Left ventricle myocardium inferior (tissue), 1 donor: ENCODE measurements around the gene THADA. TPM values are rescaled to one million over a fixed set of nuclear protein-coding genes. Genes with fewer than 3 reads are reported as not detected.

Source experiments
- DNase-seq: peaks from one replicate; pipeline ENCODE4 v3.0.0-alpha.2; 2020
- H3K27ac ChIP-seq: fragments of 200-600 bp; replicated peaks from 2 replicates; pipeline ENCODE4 v1.8.0; 2021
- H3K27me3 ChIP-seq: fragments of 200-600 bp; 2 replicates; pipeline ENCODE4 v1.8.0; 2021; ENCODE audit warnings: low read depth
- H3K36me3 ChIP-seq: fragments of 200-600 bp; 2 replicates; pipeline ENCODE4 v1.8.0; 2021
- H3K4me1 ChIP-seq: fragments of 200-600 bp; 2 replicates; pipeline ENCODE4 v1.8.0; 2021
- H3K4me3 ChIP-seq: fragments of 200-600 bp; 2 replicates; pipeline ENCODE4 v1.8.0; 2021; ENCODE audit warnings: mild to moderate bottlenecking, moderate library complexity
- H3K9me3 ChIP-seq: fragments of 200-600 bp; replicated peaks from 2 replicates; pipeline ENCODE4 v1.8.0; 2021
- intact Hi-C: fragments of 100-400 bp; cut with micrococcal nuclease; formaldehyde crosslinking; loops from one replicate; pipeline ENCODE4 v1.11.0; 2022
- total RNA-seq: library from RNA; stranded (reverse); fragmentation: NEBNext Ultra II Directional; extraction: Animal tissue kit (Norgen Biotek cat#: 25700); gene quantifications from one replicate; pipeline ENCODE4 v1.2.1, GENCODE V29; 2021
- TF ChIP-seq, protein P1 (sequence below): fragments of 200-600 bp; IDR thresholded peaks from 2 replicates; pipeline ENCODE4 v1.8.0; 2021; ENCODE audit warnings: antibody characterized with exemption, mild to moderate bottlenecking, borderline replicate concordance
- donor health status: DM: no; HTN: yes; CAD: no; lungs with severe emphysema.

Gene THADA
- total RNA-seq, 1 donor from 2014 or later = 15.4 TPM

DNA sequence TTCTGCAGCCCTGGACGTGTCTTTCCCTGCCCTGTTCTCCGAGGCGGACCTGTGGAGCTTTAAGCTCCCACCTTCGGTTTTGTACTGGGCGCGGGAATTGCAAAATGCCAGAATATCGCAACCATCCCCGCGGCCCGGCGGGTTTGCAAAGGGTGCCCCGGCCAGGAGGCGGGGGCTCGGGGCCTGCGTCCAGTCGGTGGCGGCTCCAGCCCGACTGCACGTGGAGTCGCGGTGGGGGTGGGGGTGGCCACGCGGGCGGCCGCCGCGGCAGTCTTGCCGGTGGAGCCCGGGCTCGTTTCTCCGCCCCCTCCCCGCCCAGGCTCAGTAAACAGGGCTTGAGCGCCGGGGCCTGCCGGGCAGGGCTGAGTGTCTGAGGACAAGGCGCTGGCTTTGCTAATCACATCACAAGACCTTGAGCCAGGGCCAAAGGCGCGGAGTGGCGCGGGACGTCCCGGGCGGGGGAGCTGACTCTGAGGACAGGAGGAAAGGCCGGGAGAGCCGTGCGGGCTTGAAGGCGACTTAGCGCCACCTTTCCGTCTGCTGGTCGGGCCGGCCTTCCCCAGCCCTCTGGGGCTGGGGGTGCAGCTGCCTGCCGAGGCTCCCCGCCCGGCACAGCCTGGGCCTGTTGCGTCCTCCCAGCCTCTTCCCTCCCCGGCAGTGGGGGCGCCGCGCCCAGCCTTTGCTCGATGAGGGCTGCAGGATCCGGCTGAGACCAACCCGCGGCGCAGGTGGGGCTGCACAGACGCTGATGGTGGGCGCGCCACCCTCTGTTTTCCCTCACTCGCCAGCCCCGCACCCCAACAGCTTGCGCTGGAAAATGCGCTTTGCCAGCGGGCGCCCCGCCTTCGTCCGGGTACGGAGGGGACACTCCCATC, 368.6 kb downstream of the THADA start:
- Histone ChIP-seq H3K27me3 (no peaks in the 10 kb centered on the region), H3K9me3 (no peaks in the 10 kb centered on the region), H3K27ac (peak overlapping the region; percentile 99), H3K36me3 (peaks cover 36% of the 10 kb centered on the region), H3K4me1 (peaks cover 80% of the 10 kb centered on the region), H3K4me3 (peak overlapping the region; percentile 94)
- TF ChIP-seq, protein P1, sequence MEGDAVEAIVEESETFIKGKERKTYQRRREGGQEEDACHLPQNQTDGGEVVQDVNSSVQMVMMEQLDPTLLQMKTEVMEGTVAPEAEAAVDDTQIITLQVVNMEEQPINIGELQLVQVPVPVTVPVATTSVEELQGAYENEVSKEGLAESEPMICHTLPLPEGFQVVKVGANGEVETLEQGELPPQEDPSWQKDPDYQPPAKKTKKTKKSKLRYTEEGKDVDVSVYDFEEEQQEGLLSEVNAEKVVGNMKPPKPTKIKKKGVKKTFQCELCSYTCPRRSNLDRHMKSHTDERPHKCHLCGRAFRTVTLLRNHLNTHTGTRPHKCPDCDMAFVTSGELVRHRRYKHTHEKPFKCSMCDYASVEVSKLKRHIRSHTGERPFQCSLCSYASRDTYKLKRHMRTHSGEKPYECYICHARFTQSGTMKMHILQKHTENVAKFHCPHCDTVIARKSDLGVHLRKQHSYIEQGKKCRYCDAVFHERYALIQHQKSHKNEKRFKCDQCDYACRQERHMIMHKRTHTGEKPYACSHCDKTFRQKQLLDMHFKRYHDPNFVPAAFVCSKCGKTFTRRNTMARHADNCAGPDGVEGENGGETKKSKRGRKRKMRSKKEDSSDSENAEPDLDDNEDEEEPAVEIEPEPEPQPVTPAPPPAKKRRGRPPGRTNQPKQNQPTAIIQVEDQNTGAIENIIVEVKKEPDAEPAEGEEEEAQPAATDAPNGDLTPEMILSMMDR = peak; percentile 60
- intact Hi-C loops = loop anchor here (5.0 to 10.0 kb wide), 3 partner anchors 92 to 282 kb away; no protein-coding TSS in a partner anchor
- peak; percentile 95 for DNase-seq

DNA sequence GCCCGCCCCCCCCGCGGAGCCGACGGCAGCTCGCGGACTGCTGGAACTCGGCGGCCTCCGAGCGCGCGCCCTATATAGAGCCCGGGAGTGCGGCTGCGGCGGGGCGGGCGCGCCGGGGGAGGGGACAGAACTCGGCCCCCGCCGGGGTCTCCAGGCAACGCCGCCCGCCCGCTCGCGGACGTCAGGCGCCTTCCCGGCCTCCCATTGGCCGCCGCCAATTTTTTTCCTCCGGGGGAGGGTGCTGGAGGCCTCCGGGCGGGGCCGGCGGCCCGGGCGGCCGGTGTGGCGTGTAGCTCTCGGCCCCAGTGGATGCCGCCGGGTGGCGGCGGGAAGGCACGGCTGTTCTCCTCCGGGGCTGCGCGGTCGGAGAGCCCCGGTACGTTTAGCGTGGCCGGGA, 369.3 kb downstream of the THADA start, which contains the start of gene ZFP36L2:
ZFP36L2 (minus strand) TSS at position 49 of the 397 bp plus-strand sequence. CDS start 291 bp downstream, outside the sequence.
- Histone ChIP-seq H3K27me3 (no peaks in the 10 kb centered on the region), H3K4me1 (peaks cover 84% of the 10 kb centered on the region), H3K4me3 (peak within 1 kb of the TSS; percentile 94), H3K36me3 (peaks cover 38% of the 10 kb centered on the region), H3K9me3 (no peaks in the 10 kb centered on the region), H3K27ac (peak within 1 kb of the TSS; percentile 99)
- peak; percentile 97 for DNase-seq
- intact Hi-C loops = loop anchor here (5.0 to 10.0 kb wide), 3 partner anchors 92 to 282 kb away; no protein-coding TSS in a partner anchor
- TF ChIP-seq, protein P1 = peak; percentile 14

DNA sequence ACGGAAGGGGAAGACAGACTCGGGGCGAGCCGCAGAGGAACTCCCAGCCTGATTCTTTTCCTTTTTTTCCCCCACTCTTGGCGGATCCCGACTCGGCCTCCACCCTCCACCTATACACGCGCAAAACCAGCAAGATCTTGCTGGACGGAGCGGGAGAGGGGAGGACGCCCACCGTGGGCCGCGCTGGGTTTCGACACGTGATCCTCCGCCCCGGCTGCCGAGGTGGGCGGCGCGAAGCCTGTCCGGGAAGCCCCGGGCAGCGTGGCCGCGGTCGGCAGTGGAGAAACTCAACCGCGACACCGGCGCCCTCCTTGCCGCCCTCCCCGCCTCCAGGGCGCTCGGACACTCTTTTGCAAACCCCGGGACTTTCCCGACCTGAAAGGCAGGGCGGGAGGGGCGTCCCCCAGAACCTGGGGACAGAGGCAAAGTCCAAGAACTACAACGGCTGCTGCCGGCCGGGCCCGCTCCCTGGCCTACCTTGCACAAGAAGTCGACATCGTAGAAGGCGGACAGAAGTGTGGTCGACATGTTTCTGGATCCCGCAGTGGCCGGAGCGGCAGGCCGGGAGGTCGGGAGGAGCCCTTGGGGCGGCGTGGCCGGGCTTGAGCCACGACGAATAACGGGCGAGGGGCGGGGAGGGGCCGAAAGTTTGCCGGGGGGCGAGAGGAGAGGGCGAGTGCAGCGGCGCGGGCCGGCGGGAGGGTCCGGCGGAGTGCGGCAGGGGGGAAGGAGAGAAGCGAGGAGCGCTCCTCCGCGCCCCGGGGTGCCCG, 369.9 kb downstream of the THADA start:
- Histone ChIP-seq H3K4me3 (peak overlapping the region; percentile 94), H3K36me3 (peaks cover 38% of the 10 kb centered on the region), H3K27me3 (no peaks in the 10 kb centered on the region), H3K4me1 (peaks cover 84% of the 10 kb centered on the region), H3K27ac (peak overlapping the region; percentile 99), H3K9me3 (no peaks in the 10 kb centered on the region)
- TF ChIP-seq, protein P1 = no peak
- peak; percentile 75 for DNase-seq
- intact Hi-C loops = loop anchor here (5.0 to 10.0 kb wide), 3 partner anchors 91 to 281 kb away; no protein-coding TSS in a partner anchor

DNA sequence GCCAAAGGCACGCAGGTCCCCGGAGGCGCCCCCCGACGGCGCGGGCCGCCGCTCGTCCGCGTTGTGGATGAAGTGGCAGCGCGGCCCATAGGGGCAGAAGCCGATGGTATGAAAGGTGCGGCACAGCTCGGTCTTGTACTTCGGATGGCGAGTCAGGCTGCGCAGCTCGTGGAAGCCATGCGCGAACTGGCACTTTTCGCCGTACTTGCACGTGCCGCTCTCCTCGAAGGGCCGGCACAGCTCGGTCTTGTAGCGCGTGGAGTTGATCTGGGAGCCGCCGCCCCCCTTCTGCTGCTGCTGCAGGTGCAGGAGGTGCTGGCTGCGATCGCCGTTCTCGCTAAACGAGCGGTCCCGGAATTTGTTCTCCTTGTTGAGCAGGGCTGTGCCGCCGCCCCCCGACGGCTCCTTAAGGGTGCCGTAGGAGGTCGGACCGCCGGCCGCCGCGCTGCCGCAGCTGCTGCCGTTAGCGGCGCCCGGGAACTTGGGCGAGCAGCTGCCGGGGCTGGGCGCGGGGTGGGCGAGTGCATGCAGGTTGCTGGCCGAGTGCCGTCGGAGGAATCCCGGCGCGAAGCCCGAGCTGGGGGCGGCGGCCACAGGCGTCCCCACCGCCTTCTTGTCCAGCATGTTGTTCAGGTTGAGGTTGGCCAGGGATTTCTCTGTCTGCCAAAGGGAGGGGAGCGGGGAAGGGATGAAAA, 370.6 kb downstream of the THADA start:
- TF ChIP-seq, protein P1 = no peak
- peak; percentile 61 for DNase-seq
- peaks cover 36% of the 10 kb centered on the region for H3K36me3 ChIP-seq
- intact Hi-C loops = loop anchor here (5.0 to 10.0 kb wide), 3 partner anchors 90 to 280 kb away; no protein-coding TSS in a partner anchor
- H3K27ac ChIP-seq = peak overlapping the region; percentile 99
- H3K4me1 ChIP-seq = peaks cover 88% of the 10 kb centered on the region
- H3K4me3 ChIP-seq = peak overlapping the region; percentile 94
- no peaks in the 10 kb centered on the region for H3K9me3 ChIP-seq
- H3K27me3 ChIP-seq = no peaks in the 10 kb centered on the region
